ENCODE measurements around the gene TBC1D7. TPM values are rescaled to one million over a fixed set of nuclear protein-coding genes. Genes with fewer than 3 reads are reported as not detected.

The TBC1D7 gene
- total RNA-seq, 1 experiment from 2014 or later: 13.7 TPM

DNA sequence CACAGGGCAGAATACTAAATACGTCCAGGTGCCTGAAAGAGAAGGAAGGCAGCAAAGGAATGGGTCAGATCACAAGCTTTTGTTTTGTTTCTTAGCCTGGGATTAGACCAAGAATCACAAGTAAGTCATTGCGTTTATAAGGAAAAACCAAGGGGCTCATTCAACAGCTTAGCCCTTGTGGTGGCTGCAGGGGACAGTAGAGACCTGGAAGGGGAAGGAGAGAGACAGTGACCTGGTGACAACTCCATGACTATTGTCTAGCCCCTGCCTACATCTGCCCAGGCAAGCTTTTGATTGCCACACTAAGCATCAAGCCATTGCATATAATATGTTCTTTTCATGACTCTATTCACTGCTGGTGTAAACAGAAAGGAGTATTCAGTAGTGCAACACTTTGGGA is 30.2 kb upstream of the TBC1D7 start:
- no peaks in the 10 kb centered on the region for H3K36me3 ChIP-seq (ENCODE audit: control insufficient read depth in 1 of 2, insufficient read depth in 2 of 2, low read length in 2 of 2)
- intact Hi-C loops (cut with micrococcal nuclease): no loop called here
- no peaks in the 10 kb centered on the region for H3K27me3 ChIP-seq (ENCODE audit: insufficient read depth, low read length)
- H3K9me2 ChIP-seq (ENCODE audit: insufficient read depth): no peaks in the 10 kb centered on the region
- DNase-seq (ENCODE audit: low read depth, low spot score) (no peak), ATAC-seq (no peak)
- H3K9me3 ChIP-seq (ENCODE audit: control insufficient read depth in 1 of 2, insufficient read depth in 1 of 2, low read depth in 1 of 2, low read length in 2 of 2): no peaks in the 10 kb centered on the region
- no peaks in the 10 kb centered on the region for H4K20me1 ChIP-seq (ENCODE audit: insufficient read depth)
- no peaks in the 10 kb centered on the region for H3K79me2 ChIP-seq (ENCODE audit: insufficient read depth, low read length)
- ChIA-PET RAD21 (ENCODE audit: low non-redundant PET in 1 of 2, low total read pairs in 2 of 2, uncharacterized antibody in 2 of 2, unreplicated experiment in 2 of 2) (no interaction called here), POLR2A (no interaction called here), CTCF (no interaction called here)
- no TSS peak for BruUV-seq (replicated peaks)
- no peak overlapping the region for H3K27ac ChIP-seq (ENCODE audit: low read depth, low read length)
- TF ChIP-seq TCF7L2 (IDR thresholded peaks at IDR 0.05; ENCODE audit: borderline replicate concordance, extremely low read depth, insufficient read depth, insufficient read length) (no peak), POLR2AphosphoS5 (IDR thresholded peaks at IDR 0.05; ENCODE audit: low read depth, low read length) (no peak), POLR2A (IDR thresholded peaks at IDR 0.05; ENCODE audit: borderline replicate concordance, extremely low read depth, insufficient read depth, insufficient read length) (no peak), ZNF274 (IDR thresholded peaks at IDR 0.05; ENCODE audit: low read depth, low read length) (no peak), EGR1 (IDR thresholded peaks at IDR 0.05; ENCODE audit: low read depth) (no peak), EZH2phosphoT487 (IDR thresholded peaks at IDR 0.05; ENCODE audit: borderline replicate concordance) (no peak)
- H3K4me3 ChIP-seq (replicated peaks in 1 of 2; ENCODE audit: low read depth in 1 of 2, low read length in 2 of 2): no peak overlapping the region
- no peak overlapping the region for H3K4me2 ChIP-seq (ENCODE audit: low read length)
- H2AFZ ChIP-seq (ENCODE audit: low read depth, low read length, poor library complexity, severe bottlenecking): no peak overlapping the region
- peaks cover 21 to 36% of the 10 kb centered on the region in 2 experiments for H3K4me1 ChIP-seq (ENCODE audit: control insufficient read depth in 1 of 2, insufficient read depth in 2 of 2, low read length in 2 of 2)
- no peak overlapping the region for H3K9ac ChIP-seq (ENCODE audit: low read length)

DNA sequence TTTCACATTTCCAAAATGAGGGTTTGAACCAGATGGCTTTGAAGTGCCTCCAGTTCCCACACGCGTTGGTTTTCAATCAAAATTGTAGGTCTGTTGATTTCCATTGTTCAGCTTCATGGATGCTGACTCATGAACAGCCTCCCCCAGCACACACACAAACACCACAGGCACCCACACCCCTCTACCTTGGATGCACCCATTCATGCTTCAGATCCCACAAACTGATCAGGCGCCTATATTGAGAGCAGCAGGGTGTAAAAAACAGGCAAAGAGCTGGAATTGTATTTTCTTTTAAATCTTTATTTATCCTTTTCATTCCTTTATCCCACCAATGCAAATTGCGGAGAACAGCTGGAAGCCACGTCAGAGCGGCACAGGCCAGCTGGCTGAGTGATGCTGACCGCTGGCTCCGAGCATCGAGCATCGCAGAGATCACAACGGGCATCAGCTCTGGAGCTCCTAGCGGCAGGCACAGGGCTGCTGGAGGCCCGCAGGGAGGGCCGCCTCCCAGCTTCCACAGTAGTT is 29.3 kb upstream of the TBC1D7 start:
- Histone ChIP-seq H3K79me2 (ENCODE audit: insufficient read depth, low read length) (no peaks in the 10 kb centered on the region), H4K20me1 (ENCODE audit: insufficient read depth) (no peaks in the 10 kb centered on the region), H3K4me1 (ENCODE audit: control insufficient read depth in 1 of 2, insufficient read depth in 2 of 2, low read length in 2 of 2) (peaks cover 21 to 36% of the 10 kb centered on the region in 2 experiments), H3K9me2 (ENCODE audit: insufficient read depth) (no peaks in the 10 kb centered on the region), H3K9ac (ENCODE audit: low read length) (no peak overlapping the region), H3K9me3 (ENCODE audit: control insufficient read depth in 1 of 2, insufficient read depth in 1 of 2, low read depth in 1 of 2, low read length in 2 of 2) (no peaks in the 10 kb centered on the region), H3K4me2 (ENCODE audit: low read length) (no peak overlapping the region), H2AFZ (ENCODE audit: low read depth, low read length, poor library complexity, severe bottlenecking) (no peak overlapping the region), H3K27me3 (ENCODE audit: insufficient read depth, low read length) (no peaks in the 10 kb centered on the region), H3K4me3 (replicated peaks in 1 of 2; ENCODE audit: low read depth in 1 of 2, low read length in 2 of 2) (no peak overlapping the region), H3K36me3 (ENCODE audit: control insufficient read depth in 1 of 2, insufficient read depth in 2 of 2, low read length in 2 of 2) (no peaks in the 10 kb centered on the region), H3K27ac (ENCODE audit: low read depth, low read length) (no peak overlapping the region)
- no peak for ATAC-seq
- RAD21 ChIA-PET (ENCODE audit: low non-redundant PET in 1 of 2, low total read pairs in 2 of 2, uncharacterized antibody in 2 of 2, unreplicated experiment in 2 of 2): no interaction called here
- intact Hi-C loops (cut with micrococcal nuclease): no loop called here
- no TSS peak for BruUV-seq (replicated peaks)
- POLR2A ChIA-PET: no interaction called here
- DNase-seq (ENCODE audit: low read depth, low spot score): no peak
- CTCF ChIA-PET: no interaction called here
- TF ChIP-seq SRF (IDR thresholded peaks at IDR 0.05; ENCODE audit: low read depth) (no peak), CBX3 (IDR thresholded peaks at IDR 0.05; ENCODE audit: low read depth) (no peak), EZH2 (IDR thresholded peaks at IDR 0.05) (no peak), POLR2AphosphoS5 (IDR thresholded peaks at IDR 0.05; ENCODE audit: low read depth, low read length) (no peak), RAD21 (IDR thresholded peaks at IDR 0.05; ENCODE audit: low read depth) (no peak), SIN3A (IDR thresholded peaks at IDR 0.05; ENCODE audit: low read depth) (no peak), ELF1 (IDR thresholded peaks at IDR 0.05; ENCODE audit: borderline replicate concordance, low read depth) (no peak), TCF7L2 (IDR thresholded peaks at IDR 0.05; ENCODE audit: borderline replicate concordance, extremely low read depth, insufficient read depth, insufficient read length) (no peak)
- TF ChIP-seq, protein P1, sequence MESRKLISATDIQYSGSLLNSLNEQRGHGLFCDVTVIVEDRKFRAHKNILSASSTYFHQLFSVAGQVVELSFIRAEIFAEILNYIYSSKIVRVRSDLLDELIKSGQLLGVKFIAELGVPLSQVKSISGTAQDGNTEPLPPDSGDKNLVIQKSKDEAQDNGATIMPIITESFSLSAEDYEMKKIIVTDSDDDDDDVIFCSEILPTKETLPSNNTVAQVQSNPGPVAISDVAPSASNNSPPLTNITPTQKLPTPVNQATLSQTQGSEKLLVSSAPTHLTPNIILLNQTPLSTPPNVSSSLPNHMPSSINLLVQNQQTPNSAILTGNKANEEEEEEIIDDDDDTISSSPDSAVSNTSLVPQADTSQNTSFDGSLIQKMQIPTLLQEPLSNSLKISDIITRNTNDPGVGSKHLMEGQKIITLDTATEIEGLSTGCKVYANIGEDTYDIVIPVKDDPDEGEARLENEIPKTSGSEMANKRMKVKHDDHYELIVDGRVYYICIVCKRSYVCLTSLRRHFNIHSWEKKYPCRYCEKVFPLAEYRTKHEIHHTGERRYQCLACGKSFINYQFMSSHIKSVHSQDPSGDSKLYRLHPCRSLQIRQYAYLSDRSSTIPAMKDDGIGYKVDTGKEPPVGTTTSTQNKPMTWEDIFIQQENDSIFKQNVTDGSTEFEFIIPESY (IDR thresholded peaks at IDR 0.05; ENCODE audit: extremely low read depth, insufficient replicate concordance, low read length): no peak
- TF ChIP-seq, protein P2, sequence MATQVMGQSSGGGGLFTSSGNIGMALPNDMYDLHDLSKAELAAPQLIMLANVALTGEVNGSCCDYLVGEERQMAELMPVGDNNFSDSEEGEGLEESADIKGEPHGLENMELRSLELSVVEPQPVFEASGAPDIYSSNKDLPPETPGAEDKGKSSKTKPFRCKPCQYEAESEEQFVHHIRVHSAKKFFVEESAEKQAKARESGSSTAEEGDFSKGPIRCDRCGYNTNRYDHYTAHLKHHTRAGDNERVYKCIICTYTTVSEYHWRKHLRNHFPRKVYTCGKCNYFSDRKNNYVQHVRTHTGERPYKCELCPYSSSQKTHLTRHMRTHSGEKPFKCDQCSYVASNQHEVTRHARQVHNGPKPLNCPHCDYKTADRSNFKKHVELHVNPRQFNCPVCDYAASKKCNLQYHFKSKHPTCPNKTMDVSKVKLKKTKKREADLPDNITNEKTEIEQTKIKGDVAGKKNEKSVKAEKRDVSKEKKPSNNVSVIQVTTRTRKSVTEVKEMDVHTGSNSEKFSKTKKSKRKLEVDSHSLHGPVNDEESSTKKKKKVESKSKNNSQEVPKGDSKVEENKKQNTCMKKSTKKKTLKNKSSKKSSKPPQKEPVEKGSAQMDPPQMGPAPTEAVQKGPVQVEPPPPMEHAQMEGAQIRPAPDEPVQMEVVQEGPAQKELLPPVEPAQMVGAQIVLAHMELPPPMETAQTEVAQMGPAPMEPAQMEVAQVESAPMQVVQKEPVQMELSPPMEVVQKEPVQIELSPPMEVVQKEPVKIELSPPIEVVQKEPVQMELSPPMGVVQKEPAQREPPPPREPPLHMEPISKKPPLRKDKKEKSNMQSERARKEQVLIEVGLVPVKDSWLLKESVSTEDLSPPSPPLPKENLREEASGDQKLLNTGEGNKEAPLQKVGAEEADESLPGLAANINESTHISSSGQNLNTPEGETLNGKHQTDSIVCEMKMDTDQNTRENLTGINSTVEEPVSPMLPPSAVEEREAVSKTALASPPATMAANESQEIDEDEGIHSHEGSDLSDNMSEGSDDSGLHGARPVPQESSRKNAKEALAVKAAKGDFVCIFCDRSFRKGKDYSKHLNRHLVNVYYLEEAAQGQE (IDR thresholded peaks at IDR 0.05; ENCODE audit: low read depth): no peak
- TF ChIP-seq, protein P3, sequence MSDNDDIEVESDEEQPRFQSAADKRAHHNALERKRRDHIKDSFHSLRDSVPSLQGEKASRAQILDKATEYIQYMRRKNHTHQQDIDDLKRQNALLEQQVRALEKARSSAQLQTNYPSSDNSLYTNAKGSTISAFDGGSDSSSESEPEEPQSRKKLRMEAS (IDR thresholded peaks at IDR 0.05): no peak
- TF ChIP-seq, protein P4, sequence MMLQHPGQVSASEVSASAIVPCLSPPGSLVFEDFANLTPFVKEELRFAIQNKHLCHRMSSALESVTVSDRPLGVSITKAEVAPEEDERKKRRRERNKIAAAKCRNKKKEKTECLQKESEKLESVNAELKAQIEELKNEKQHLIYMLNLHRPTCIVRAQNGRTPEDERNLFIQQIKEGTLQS (IDR thresholded peaks at IDR 0.05): no peak

Measured in HCT116 (cell line).